Panc1 (cell line): ENCODE data around the gene C1orf50. TPM values are rescaled to one million over a fixed set of nuclear protein-coding genes. Genes with fewer than 3 reads are reported as not detected.
"Not testable (repeated sequence)": the region's sequence is repeated elsewhere in the genome, so short reads cannot be mapped to it uniquely, and the experiment has no call there.

Experiments used
- ATAC-seq: fragments of 200-7000 bp; cut with Tn5 transposase; 2 replicates; pipeline ENCODE4 v1.9.1; 2020; ENCODE audit warnings: mild to moderate bottlenecking, moderate library complexity
- BruUV-seq: library from RNA; stranded (reverse); fragments of 400-500 nt; replicated peaks from 2 replicates; lab custom pipeline; 2021; lab: Mats Ljungman, UMichigan
- CTCF ChIA-PET: fragments of 300-600 bp; sonication (Branson Sonifier 250); formaldehyde crosslinking; loops from one replicate; lab custom pipeline; 2022; ENCODE audit warnings: antibody characterized with exemption; lab: Charles Lee
- POLR2A ChIA-PET: fragments of 300-600 bp; sonication (Branson Sonifier 250); formaldehyde crosslinking; loops from one replicate; lab custom pipeline; 2022; ENCODE audit warnings: antibody characterized with exemption; lab: Charles Lee
- DNase-seq: peaks from one replicate; pipeline ENCODE4 v3.0.0-alpha.2; 2010; ENCODE audit warnings: low read depth, low spot score
- H3K27ac ChIP-seq: 2 replicates; pipeline ENCODE4 v1.5.1; 2011; ENCODE audit warnings: mild to moderate bottlenecking, low read length, inconsistent platforms
- H3K27me3 ChIP-seq: fragments of 200-500 bp; sonication (Bioruptor generic); 2 replicates; pipeline ENCODE4 v1.6.0; 2014; ENCODE audit warnings: low read length, inconsistent platforms; ENCODE audit not compliant: control insufficient read depth, insufficient read depth
- H3K36me3 ChIP-seq: fragments of 200-500 bp; sonication (Bioruptor generic); 2 replicates; pipeline ENCODE4 v1.5.1; 2014; ENCODE audit warnings: inconsistent platforms, mild to moderate bottlenecking, low read length, moderate library complexity; ENCODE audit not compliant: control insufficient read depth, insufficient read depth
- H3K4me1 ChIP-seq: 2 replicates; pipeline ENCODE4 v1.5.1; 2011; ENCODE audit warnings: inconsistent platforms, mild to moderate bottlenecking, low read length, moderate library complexity; ENCODE audit not compliant: control insufficient read depth, insufficient read depth
- H3K4me3 ChIP-seq, 2 experiments: 2 replicates each; pipeline ENCODE4 v1.5.1; 2011 to 2012; ENCODE audit warnings: low read depth in 2 of 2, low read length in 2 of 2, mild to moderate bottlenecking in 2 of 2, inconsistent platforms in 1 of 2, moderate library complexity in 1 of 2
- H3K9me3 ChIP-seq: fragments of 200-500 bp; sonication (Bioruptor generic); 2 replicates; pipeline ENCODE4 v1.5.1; 2014; ENCODE audit warnings: low read depth, mild to moderate bottlenecking, inconsistent platforms, low read length, moderate library complexity; ENCODE audit not compliant: control insufficient read depth, insufficient read depth
- CTCF ChIP-seq: fragments of 450-650 bp; IDR thresholded peaks from 2 replicates; pipeline ENCODE4 v1.5.1; 2017; ENCODE audit warnings: mild to moderate bottlenecking
- POLR2AphosphoS5 ChIP-seq: IDR thresholded peaks from 2 replicates; pipeline ENCODE4 v1.6.1; 2012; ENCODE audit warnings: mild to moderate bottlenecking, low read depth, low read length, moderate library complexity
- REST ChIP-seq, 2 experiments: IDR thresholded peaks; 2 replicates each; pipeline ENCODE4 v1.6.1; 2011 to 2012; ENCODE audit warnings: low read depth in 2 of 2, control low read depth in 1 of 2, low read length in 1 of 2, mild to moderate bottlenecking in 1 of 2, moderate library complexity in 1 of 2; ENCODE audit not compliant: insufficient read depth in 1 of 2
- SIN3A ChIP-seq: IDR thresholded peaks from 2 replicates; pipeline ENCODE4 v1.6.1; 2012; ENCODE audit warnings: low read depth, mild to moderate bottlenecking, low read length, moderate library complexity, borderline replicate concordance; ENCODE audit not compliant: insufficient read depth
- TCF7L2 ChIP-seq: IDR thresholded peaks from 2 replicates; pipeline ENCODE4 v1.6.1; 2011; ENCODE audit warnings: mild to moderate bottlenecking, low read depth, low read length, inconsistent platforms
- in situ Hi-C: cut with HindIII; loops from 2 replicates; pipeline ENCODE4 v1.10.0; 2016; ENCODE audit warnings: low sequenced_read_pairs, low pct_unique_long_range_greater_than_20kb
- intact Hi-C: fragments of 100-400 bp; cut with micrococcal nuclease; formaldehyde crosslinking; loops from one replicate; pipeline ENCODE4 v1.10.0; 2022; ENCODE audit not compliant: unreplicated experiment
- total RNA-seq: library from RNA; stranded (reverse); gene quantifications from one replicate; pipeline ENCODE4 v1.2.1, GENCODE V29; 2021; ENCODE audit not compliant: unreplicated experiment

The C1orf50 gene
- total RNA-seq, 1 experiment from 2014 or later, result 5.8 TPM

GRCh38 chr1:42748461-42749410 lies 18.3 kb upstream of the C1orf50 start:
- in situ Hi-C loops, result no loop called here
- no peak for DNase-seq
- POLR2A ChIA-PET, result interaction anchor here (0.7 kb wide), 1 partner anchor 202 kb away, joined by 3 read pairs; no protein-coding TSS in a partner anchor
- TF ChIP-seq REST (IDR thresholded peaks at IDR 0.05; ENCODE audit: insufficient read depth in 1 of 2, low read depth in 2 of 2, low read length in 1 of 2), result no peak
- H3K27me3 ChIP-seq, result no peaks in the 10 kb centered on the region
- no peak overlapping the region for H3K4me3 ChIP-seq
- intact Hi-C loops, result no loop called here
- no TSS peak for BruUV-seq
- no peaks in the 10 kb centered on the region for H3K4me1 ChIP-seq
- no peak for ATAC-seq
- peaks cover 9% of the 10 kb centered on the region for H3K36me3 ChIP-seq
- no peaks in the 10 kb centered on the region for H3K9me3 ChIP-seq
- CTCF ChIA-PET, result no interaction called here
- no peak overlapping the region for H3K27ac ChIP-seq

GRCh38 chr1:42750041-42750440 lies 17.0 kb upstream of the C1orf50 start:
- ChIA-PET CTCF (no interaction called here), POLR2A (no interaction called here)
- no peak for TF ChIP-seq SIN3A
- TF ChIP-seq CTCF, result no peak
- no peak for TF ChIP-seq TCF7L2
- TF ChIP-seq POLR2AphosphoS5, result no peak
- TF ChIP-seq REST (IDR thresholded peaks at IDR 0.05; ENCODE audit: insufficient read depth in 1 of 2, low read depth in 2 of 2, low read length in 1 of 2), result no peak
- in situ Hi-C loops, result no loop called here
- DNase-seq (no peak), ATAC-seq (no peak)
- no TSS peak for BruUV-seq
- peaks cover 13% of the 10 kb centered on the region for H3K36me3 ChIP-seq
- H3K27me3 ChIP-seq, result no peaks in the 10 kb centered on the region
- H3K9me3 ChIP-seq, result no peaks in the 10 kb centered on the region
- intact Hi-C loops, result no loop called here
- H3K27ac ChIP-seq, result no peak overlapping the region
- H3K4me3 ChIP-seq, result no peak overlapping the region
- no peaks in the 10 kb centered on the region for H3K4me1 ChIP-seq

GRCh38 chr1:42751511-42752070 lies 15.5 kb upstream of the C1orf50 start:
- CTCF ChIA-PET, result interaction anchor here (1.1 kb wide), 1 partner anchor 15 kb away, joined by 3 read pairs; the partner anchor contains the start of gene P3H1
- BruUV-seq, DNase-seq, H3K27ac ChIP-seq, in situ Hi-C loops, intact Hi-C loops, H3K9me3 ChIP-seq, ATAC-seq, H3K4me1 ChIP-seq, H3K4me3 ChIP-seq, H3K27me3 ChIP-seq: not testable (repeated sequence)
- H3K36me3 ChIP-seq, result peaks cover 21% of the 10 kb centered on the region
- POLR2A ChIA-PET, result interaction anchor here (0.6 kb wide), 1 partner anchor 289 kb away, joined by 3 read pairs; the partner anchor contains the start of gene CCDC30
